Bone marrow (tissue), 2 donors: ENCODE data around the gene DRAP1.
"Not testable (repeated sequence)": the region's sequence is repeated elsewhere in the genome, so short reads cannot be mapped to it uniquely, and the experiment has no call there.

Experiments
- DNase-seq, 2 donors: peaks; one replicate each; lab custom pipeline; 2025; lab: John Stamatoyannopoulos, UW

DRAP1 gene

DNA sequence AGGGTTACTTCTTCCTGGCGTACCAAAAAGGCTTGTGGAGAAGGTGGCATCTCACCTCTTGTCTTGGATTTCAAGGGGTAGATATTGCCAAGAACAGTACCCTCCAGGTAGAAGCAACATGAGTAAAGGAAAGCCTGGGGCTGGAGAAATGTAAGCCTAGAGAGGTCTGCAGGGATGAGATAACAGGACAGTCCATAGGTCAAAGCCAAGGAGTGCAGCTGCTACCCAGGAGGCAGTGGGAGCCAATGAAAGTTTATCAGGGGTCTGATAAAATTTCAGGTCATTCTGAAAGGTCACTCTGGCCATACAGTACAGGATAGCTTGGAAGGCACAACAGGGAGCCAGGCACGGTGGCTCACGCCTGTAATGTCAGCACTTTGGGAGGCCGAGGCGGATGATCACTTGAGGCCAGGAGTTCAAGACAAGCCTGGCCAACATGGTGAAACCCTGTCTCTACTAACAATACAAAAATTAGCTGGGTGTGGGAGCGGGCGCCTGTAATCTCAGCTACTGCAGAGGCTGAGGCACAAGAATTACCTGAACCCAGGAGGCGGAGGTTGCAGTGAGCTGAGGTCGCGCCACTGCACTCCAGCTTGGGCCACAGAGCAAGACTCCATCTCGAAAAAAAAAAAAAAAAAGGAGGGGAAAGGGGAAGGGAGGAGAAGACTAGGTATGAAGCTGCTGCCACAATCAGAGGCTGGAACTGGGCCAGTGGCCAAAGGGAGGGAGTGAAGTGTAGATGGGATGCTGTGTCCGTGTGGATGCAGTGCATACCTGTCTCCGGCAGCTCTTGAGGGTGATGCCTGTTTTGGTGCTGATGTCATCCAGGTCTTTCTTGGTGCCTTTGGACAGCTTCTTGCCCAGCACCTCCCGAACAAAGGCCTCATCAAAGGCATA, 32.2 kb upstream of the DRAP1 start:
- DNase-seq, result no peak

DNA sequence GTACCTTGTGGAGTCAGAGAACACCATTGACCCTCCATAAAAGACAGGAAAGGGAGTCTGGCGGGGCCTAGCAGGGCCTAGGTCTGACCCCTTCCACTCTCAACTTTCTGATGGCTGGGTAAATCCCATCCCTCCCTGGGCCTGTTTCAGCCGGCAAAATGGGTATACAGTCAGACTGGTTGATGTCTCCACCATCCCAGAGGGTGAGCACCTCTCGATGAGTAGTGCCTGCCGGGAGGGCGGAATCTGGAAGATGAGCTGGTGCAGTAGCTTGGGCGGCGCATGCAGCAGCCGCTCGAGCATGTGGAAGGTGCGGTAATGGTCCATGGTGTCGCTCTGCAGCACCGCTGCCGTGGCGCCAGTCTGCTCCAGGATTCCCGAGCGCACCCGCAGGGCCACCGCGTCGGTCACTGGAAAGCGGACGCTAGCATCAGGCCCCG, 31.5 kb upstream of the DRAP1 start:
- no peak for DNase-seq

DNA sequence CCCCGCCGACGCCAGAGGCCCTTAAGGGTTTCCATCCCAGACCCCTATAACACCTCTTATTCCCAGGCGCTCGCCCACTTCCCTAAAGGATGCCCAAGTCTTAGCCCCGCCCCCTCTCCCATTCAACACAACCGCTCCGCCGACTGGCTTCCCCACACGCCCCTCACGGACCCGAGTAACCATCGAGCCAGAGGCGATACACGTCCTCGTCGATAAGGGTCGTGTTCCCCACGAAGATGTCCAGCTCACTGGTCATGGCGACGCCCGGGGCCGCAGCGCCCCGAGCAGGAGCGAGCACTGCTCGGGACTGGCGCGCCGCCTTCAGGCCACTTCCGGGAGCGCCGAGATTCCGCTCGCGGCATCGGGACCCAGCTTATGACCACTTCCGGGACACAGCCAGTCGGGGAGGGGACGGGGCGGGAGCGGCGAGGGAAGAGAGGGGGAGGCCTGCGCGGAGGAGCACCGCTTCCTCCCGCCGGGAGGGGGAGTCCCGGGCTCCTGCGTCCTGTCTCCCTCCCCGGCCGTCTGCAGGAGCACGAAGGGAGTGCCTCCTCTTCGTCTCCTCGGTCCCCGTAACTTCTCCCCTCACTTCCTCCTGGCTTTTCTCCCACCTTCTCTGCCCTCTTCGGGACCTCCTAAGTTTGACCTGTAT, 30.9 kb upstream of the DRAP1 start, which contains the start of gene FIBP:
TSS of gene FIBP (minus strand) at position 309 of the 652 bp plus-strand sequence. CDS start at position 256, 53 bp downstream.
- peak; percentile 86 to 93 for DNase-seq

DNA sequence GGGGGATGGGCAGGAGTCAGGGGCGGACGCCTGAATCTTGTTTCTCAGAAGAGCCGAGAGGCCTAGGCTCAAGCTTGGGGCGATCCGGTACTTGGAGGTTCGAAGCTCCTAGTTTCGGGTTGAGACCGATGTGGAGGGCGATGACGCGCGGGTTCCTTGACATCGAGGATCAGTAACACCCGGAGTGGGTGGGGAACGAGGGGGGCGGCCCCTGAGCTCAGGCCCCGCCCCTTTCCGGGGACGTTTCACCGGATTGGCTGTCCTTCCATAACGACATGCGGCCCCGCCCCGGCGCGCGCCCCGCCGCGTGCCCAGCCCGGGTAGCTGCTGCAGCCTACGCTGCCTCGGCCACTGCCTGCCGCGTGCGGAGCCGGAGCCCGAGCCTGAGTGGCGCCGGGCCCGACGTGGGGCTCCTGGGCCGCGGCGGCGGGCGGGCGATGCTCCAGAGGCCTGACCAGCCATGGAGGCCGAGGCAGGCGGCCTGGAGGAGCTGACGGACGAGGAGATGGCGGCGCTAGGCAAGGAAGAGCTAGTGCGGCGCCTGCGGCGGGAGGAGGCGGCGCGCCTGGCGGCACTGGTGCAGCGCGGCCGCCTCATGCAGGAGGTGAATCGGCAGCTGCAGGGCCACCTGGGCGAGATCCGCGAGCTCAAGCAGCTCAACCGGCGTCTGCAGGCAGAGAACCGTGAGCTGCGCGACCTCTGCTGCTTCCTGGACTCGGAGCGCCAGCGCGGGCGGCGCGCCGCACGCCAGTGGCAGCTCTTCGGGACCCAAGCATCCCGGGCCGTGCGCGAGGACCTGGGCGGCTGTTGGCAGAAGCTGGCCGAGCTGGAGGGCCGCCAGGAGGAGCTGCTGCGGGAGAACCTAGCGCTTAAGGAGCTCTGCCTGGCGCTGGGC, 28.7 kb upstream of the DRAP1 start, which contains the start of gene CCDC85B:
TSS of gene CCDC85B (plus strand) at position 350 of the 895 bp plus-strand sequence. CDS start at position 461, 111 bp downstream.
- peak; percentile 85 to 89 for DNase-seq

DNA sequence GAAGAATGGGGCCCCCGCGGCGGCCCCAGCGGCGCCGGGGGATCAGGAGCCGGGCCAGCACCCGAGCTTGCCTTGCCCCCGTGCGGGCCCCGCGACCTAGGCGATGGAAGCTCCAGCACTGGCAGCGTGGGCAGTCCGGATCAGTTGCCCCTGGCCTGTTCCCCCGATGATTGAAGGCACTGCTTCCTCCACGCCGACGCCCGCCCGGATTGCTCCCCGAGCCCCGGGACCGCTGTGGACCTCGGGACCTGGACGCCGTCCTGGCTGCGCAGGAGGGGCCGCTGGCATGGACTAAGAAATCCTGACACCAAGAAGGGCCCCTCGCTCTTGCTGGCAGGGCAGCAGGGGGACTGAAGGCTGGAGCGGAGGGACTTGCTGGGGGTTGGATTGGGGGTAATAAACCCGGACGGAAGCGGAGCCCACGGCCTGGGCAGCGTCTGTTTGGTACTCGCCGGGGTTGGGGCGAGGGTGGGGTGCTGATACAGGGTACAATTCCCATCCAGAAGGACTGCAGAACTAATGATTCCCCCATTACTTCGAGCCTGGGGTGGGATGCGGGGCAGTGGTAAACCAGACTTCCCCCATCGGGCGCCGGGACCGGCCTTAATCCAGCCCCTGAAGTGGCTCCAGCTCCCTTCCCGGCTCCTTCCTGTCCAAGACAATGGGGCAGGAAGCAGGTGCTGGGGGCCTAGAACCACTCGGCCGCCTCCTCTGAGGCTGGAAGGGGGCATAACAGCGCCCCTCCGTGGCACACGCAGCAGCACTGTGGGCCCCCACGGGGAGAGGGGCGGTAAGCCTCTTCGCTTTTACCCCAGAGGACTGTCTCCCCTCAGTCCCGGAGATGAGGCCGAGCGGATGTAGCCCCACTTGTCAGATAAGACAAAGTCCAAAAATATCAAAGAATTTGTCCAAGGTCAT, 27.7 kb upstream of the DRAP1 start:
- DNase-seq, result no peak

DNA sequence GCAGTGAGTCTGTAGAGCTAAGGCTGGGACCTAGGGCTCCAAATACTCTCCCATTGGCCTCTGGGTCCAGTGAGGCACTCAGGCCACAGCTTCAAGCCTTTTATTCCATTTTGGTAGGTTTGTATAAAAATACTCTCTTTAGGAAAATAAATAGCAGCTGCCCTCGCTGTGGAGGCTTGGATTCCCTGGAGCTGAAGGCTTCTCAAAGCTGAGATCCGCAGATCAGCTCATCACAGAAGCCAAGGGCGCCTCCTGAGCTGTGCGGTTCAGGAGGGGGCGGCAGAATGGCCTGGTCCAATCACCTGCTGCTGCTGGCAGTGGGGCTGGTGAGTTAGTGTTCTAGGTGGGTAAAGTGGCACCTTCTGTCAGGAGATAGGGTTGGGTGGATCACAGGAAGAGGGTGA, 27.1 kb upstream of the DRAP1 start:
- not testable (repeated sequence) for DNase-seq

DNA sequence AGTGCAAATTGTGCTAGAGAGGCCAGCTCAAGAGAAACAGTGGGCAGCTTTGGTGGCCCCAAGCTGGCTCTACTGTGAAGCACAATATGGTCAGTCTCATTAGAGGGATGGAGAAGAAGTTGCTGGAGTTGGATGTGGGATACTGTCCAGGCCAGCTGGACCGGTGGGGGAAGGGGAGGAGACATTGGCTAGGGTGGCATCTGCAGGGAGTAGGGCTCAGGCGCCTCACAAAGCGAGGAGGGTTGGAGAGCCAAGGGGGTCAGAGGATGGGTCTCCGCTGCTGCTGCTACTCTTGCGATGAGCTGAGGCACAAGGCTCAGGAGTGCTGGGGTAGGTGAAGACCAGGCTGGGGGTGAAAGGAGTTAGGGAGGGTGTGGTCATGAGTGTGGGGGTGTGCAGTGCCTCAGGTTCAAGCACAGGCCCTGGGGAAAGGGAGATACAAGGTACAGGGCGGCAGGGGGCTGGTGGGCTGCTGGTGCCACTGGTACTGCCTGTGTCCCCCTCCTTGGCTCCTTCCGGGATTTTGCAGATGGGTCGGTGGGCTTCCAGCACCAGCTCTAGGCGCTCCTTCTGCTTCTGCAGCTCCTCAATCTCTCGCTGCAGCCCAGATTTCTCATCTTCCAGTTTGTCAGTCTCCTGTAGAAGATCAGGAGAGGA, 26.4 kb upstream of the DRAP1 start:
- no peak for DNase-seq

DNA sequence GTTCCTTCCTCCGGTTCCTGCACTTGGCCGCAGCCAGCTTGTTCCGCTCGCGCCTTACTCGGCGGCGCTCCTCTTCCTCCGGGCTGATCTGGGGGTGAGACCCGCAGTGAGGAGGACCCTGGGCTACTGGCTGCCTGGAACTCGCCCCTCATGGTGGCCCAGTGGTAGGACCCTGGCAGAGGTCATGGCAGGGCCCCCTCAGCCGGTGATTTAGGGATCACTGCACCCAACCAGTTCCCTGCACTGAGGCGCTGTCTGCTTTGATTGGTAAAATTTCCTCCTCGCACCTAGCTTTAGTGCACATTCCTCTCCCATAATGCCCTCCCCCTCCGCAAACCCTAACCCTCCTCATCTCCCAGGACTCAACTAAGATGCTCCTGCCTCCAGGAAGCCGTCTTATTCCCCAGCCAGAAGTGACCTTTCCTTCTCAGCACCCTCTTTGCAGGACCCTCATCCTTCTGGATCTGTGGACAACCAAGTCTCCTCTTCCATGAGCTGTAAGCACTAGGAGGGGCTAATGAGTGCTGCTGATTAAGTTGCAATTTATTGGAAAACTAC, 25.1 kb upstream of the DRAP1 start:
- DNase-seq, result no peak

DNA sequence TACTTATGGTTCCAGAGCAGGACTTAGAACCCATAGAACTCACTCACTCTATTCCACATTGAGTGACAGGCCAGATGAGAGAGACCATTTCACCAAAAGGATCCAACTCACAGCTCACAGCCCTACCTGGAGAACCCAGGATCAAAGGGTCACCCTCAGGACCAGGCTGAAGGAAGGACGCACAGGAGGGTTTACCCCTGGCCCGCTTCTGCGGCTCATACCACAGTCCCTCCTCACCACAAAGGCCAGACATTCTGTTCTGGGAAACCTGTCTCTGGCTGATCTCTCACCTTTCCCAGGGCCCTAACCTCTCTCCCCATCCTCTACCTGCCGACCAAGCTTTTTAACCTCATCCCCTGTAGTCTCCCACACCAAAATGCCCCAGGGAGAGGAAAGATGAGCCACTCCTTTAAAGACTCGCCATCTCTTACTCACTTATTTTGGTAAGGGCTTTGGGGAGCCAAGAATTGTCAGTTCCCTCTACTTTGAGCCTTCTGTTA, 23.7 kb upstream of the DRAP1 start:
- DNase-seq, result no peak

DNA sequence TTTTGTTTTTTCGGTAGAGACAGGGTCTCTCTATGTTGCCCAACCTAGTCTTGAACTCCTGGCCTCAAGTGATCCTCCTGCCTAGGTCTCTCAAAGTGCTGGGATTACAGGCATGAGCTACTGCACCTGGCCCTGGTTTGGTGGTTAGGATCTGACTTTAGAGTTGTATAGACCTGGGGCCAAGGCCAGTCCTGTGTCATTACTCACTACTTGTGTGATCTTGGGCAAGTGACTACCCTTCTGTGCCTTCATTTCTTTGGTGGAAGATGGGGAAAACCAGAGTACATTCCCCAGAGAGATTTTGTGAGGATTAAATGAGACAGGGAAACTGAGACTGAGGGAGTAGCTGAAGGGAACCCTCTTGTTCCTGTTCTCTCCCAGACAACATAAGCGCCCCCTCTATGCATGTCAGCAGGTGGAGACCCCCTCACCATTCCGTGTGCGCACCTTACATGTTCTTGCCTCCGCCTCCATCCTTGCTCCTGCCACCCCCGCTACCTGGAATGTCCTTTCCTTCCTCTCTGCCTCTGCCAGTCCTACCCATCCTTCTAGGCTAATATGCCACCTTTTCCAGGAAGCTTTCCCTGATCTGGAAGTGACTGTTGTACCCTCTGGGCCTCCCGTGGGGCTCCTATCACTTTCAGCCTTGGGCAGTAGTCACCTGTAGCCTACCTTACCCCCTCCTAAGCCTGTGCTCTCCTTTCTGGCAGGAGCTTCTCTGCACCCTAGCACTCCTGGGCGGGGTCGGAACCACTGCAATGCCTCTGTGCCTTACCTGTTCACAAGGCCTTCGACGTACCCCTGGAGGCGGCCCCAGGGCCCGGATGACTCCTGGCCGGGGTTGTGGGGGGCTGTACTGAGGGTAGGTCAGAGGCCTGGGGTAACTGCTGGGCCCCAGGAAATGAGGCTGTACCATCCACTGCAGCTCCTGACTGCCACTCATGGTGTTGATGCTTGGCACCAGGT, 22.9 kb upstream of the DRAP1 start:
- DNase-seq, result no peak

DNA sequence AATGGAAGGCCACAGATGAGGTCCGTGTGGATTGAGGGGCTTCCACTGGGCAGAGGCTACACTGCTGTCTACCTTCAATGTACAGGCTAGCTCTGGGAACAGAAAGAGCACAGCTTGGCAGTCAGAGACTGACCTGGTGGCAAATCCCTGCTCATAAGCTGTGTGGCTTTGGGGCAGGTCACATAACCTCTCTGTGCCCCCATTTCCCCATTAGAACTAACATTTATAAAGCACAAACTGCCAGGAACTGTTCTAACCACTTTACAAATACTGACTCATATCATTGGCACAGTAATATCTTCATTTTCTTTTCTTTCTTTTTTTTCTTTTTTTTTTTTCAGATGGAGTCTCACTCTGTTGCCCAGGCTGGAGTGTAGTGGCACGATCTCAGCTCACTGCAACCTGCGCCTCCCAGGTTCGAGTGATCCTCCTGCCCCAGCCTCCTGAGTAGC, 22.2 kb upstream of the DRAP1 start:
- DNase-seq, result no peak

DNA sequence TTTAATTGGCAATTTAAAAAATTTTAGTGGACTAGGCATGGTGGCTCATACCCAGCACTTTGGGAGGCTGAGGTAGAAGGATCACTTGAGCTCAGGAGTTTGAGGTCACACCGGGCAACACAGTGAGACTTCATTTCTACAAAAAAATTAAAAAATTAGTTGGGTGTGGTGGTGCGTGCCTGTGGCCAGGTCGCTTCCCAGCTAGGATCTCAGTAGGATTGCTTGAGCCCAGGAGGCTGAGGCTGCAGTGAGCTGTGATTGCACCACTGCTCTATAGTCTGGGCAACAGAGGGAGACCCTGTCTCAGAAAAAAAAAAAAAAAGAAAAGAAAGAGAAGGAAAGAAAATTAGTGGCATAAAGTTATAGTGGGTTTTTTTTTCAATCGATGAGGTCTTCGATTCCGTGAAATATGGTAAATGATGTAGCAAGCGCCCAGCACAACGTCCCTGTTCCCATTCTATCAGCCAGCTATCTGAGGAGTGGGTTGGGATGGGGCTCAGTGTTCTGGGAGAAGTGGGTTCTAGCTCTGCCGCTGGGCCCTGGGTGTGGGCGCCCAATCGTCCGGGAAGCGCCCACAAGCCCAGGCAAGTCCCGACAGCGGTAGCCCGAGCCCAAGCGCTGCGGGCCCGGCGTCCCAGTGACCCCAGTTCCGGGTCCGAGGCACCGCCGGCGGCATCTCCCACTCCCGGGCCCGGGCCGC, 20.4 kb upstream of the DRAP1 start:
- DNase-seq, result no peak

DNA sequence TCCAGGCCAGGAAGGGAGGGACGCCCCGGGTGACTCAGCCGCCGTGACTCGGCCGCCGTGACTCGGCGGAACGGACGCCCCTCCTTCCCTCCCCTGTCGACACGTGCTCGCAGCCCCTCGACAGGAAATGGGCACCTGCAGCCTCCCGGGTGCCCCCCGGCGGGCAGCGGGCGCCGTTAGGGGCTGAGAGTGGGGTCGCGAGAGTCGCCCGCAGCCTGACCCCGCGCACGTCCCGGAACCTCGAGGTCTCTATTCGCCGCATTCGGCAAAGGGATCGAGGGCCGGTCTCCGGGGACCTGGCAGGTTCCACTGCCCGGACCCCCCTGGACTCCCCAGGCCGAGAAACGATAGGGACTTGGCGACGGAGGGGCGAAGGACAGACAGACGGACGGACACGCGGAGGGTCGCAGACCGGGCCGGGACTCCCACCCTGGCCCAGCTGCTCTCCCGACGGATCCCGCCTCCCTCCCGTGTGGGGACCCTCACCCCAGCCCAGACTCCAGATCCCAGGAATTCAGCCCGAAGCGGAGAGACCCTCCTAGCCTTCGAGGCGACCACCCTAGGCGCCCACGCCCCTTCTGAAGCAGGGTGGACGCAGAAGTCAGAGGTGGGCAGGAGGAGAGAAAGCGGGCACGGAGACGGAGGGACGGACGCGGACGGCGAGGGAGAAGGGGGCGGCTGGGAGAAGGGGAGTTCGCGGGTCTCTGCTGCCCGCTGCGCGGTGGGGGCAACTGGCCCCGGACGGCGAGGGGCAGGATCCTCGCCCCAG, 19.7 kb upstream of the DRAP1 start:
- DNase-seq, result peak; percentile 32 to 64

DNA sequence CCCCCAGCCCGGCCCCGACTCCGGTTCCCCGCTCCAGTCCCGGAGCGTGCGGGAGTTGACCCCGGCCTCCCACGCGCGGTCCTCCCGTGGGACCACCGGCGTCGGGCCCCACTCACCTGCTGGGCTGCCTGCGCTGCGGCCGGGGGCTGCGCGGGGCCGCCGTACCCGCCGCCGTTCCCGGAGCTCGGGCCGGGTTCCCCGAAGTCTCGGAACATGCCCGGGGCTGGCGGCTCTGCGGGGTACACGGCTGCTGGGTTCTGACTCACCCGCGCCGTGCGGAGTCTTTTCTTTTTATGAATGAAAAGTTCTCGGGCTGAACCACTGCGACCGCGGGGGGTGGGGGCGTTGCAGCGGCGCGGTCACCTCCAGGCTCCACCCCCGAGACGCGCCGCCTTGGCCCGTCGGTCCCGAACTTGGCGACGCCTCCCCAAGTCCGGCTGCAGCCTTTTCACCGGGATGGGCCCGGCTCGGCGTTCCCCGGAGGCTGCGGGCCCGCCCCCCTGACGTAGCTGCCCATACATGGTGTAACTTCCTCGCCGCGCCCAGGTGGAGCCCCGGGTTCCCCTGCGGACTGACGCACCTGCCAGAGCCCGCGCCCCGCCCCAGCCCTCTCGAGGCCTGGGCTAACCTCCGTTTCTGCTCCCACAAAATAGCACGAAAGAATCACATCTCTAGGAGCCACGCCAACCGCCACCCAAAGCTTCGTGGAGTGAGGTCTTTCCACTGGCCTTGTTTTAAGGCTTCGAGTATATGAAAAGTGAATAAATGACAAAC, 18.9 kb upstream of the DRAP1 start, which contains the start of gene FOSL1:
TSS of gene FOSL1 (minus strand) at position 264 of the 774 bp plus-strand sequence. CDS start at position 215, 49 bp downstream.
- peak; percentile 42 to 78 for DNase-seq

DNA sequence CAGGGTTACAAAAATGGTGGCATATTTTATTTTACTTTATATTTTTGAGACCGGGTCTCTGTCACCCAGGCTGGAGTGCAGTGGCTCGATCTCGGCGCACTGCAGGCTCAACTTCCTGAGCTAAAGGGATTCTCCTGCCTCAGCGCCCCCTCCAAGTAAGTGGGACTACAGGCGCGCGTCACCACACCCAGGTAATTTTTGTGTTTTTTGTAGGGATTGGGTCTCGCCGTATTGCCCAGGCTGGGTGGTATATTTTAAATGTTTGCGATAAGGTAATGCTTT, 18.4 kb upstream of the DRAP1 start:
- DNase-seq, result no peak

DNA sequence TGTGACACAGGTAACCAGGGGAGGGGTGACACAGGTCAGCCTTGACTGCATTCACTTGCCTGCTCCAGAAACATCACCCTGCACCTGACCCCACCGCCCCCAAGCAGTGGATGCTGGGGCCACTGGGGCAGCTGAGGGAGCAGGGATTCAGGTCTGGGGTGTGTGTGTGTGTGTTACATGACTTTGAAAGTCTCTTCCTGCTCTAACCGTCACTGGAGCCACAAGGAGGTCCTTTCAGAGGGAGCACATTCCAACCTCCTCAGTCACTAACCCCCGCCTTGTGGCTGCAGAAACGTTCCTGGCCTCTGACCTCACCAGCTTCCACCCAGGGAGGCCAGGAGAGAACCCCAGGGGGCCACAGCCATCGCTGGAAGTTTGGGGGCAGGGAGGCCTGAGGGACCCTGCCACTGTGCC, 16.2 kb upstream of the DRAP1 start:
- DNase-seq, result no peak
